H1 (cell line): ENCODE measurements around the gene CACNA1E. TPM values are rescaled to one million over a fixed set of nuclear protein-coding genes. Genes with fewer than 3 reads are reported as not detected.
"Not testable (repeated sequence)": the region's sequence is repeated elsewhere in the genome, so short reads cannot be mapped to it uniquely, and the experiment has no call there.

ENCODE experiments used
- CTCF ChIA-PET: fragments of 300-600 bp; sonication (Branson Sonifier 250); formaldehyde crosslinking; loops from one replicate; lab custom pipeline; 2021; ENCODE audit not compliant: partially characterized antibody; lab: Charles Lee
- POLR2A ChIA-PET: fragments of 300-600 bp; sonication (Branson Sonifier 250); formaldehyde crosslinking; loops from one replicate; lab custom pipeline; 2021; ENCODE audit warnings: inconsistent platforms; ENCODE audit not compliant: partially characterized antibody; lab: Charles Lee
- DNase-seq, 2 experiments: peaks; one replicate each; pipeline versions ENCODE4 v3.0.0 to v3.0.0-alpha.2; 2010 to 2022; ENCODE audit warnings: low spot score in 2 of 2, low read depth in 1 of 2, mixed read lengths in 1 of 2
- FAIRE-seq: peaks from 2 replicates; lab custom pipeline; 2011; peaks lifted over from hg19 to GRCh38; lab: Jason Lieb, UNC
- H2AFZ ChIP-seq: 2 replicates; pipeline ENCODE4 v1.8.1; 2012; ENCODE audit warnings: low read length, inconsistent platforms
- H2AK5ac ChIP-seq: 2 replicates; pipeline ENCODE4 v1.6.1; 2013; ENCODE audit warnings: low read depth, low read length
- H2BK120ac ChIP-seq: replicated peaks from 2 replicates; pipeline ENCODE3; 2013; ENCODE audit warnings: low read depth, low read length, inconsistent platforms
- H2BK12ac ChIP-seq: 2 replicates; pipeline ENCODE4 v1.6.1; 2013; ENCODE audit warnings: low read depth, low read length
- H2BK15ac ChIP-seq: 2 replicates; pipeline ENCODE4 v1.6.1; 2013; ENCODE audit warnings: low read length
- H2BK20ac ChIP-seq: 2 replicates; pipeline ENCODE4 v1.6.1; 2013; ENCODE audit warnings: low read length
- H2BK5ac ChIP-seq: 2 replicates; pipeline ENCODE4 v1.6.1; 2013; ENCODE audit warnings: low read depth, low read length
- H3K14ac ChIP-seq: 2 replicates; pipeline ENCODE4 v1.6.1; 2013; ENCODE audit warnings: inconsistent platforms; ENCODE audit not compliant: insufficient read length
- H3K18ac ChIP-seq: 2 replicates; pipeline ENCODE4 v1.6.1; 2013; ENCODE audit warnings: low read length; ENCODE audit errors: extremely low read depth
- H3K23ac ChIP-seq: 2 replicates; pipeline ENCODE4 v1.6.1; 2013; ENCODE audit warnings: inconsistent platforms; ENCODE audit not compliant: insufficient read length
- H3K23me2 ChIP-seq: 2 replicates; pipeline ENCODE4 v1.6.1; 2013; ENCODE audit warnings: low read depth, low read length
- H3K27ac ChIP-seq: 2 replicates; pipeline ENCODE4 v1.6.1; 2011; ENCODE audit warnings: low read depth, low read length, inconsistent platforms
- H3K27me3 ChIP-seq, 4 experiments: replicated peaks in 1 of 4; 1 replicate in 1 of 4; 2 replicates in 3 of 4; pipeline versions ENCODE4 v1.6.1 to v1.8.1; 2011 to 2013; ENCODE audit warnings: low read length in 3 of 4, mild to moderate bottlenecking in 3 of 4, inconsistent platforms in 2 of 4, mixed read lengths in 2 of 4, moderate library complexity in 1 of 4; ENCODE audit not compliant: control insufficient read depth in 3 of 4, insufficient read depth in 3 of 4; ENCODE audit errors: extremely low read depth in 1 of 4
- H3K36me3 ChIP-seq, 4 experiments: 2 replicates each; pipeline versions ENCODE4 v1.6.1 to v1.8.1; 2011 to 2013; ENCODE audit warnings: mild to moderate bottlenecking in 4 of 4, low read length in 3 of 4, moderate library complexity in 2 of 4, control low read depth in 1 of 4, inconsistent platforms in 1 of 4; ENCODE audit not compliant: insufficient read depth in 4 of 4, control insufficient read depth in 2 of 4
- H3K4ac ChIP-seq: replicated peaks from 2 replicates; pipeline ENCODE3; 2013; ENCODE audit warnings: low read length, low read depth, mixed read lengths, inconsistent platforms; ENCODE audit not compliant: insufficient read length
- H3K4me1 ChIP-seq, 4 experiments: replicated peaks in 1 of 4; 1 replicate in 1 of 4; 2 replicates in 3 of 4; pipeline versions ENCODE4 v1.6.1 to v1.8.1; 2011 to 2013; ENCODE audit warnings: low read length in 3 of 4, inconsistent platforms in 2 of 4, mixed read lengths in 1 of 4; ENCODE audit not compliant: insufficient read depth in 4 of 4, control insufficient read depth in 3 of 4
- H3K4me2 ChIP-seq, 2 experiments: 2 replicates each; pipeline versions ENCODE4 v1.6.1 to v1.8.1; 2011 to 2013; ENCODE audit warnings: low read depth in 2 of 2, low read length in 2 of 2, control low read depth in 1 of 2, inconsistent platforms in 1 of 2, mild to moderate bottlenecking in 1 of 2; ENCODE audit not compliant: insufficient read depth in 1 of 2
- H3K4me3 ChIP-seq, 4 experiments: fragments of 200-600, 300-600 bp in 1 of 4; sonication (generic), shearing (Covaris generic), sonication (Bioruptor Twin) in 1 of 4; 2 replicates each; pipeline versions ENCODE4 v1.5.1 to v1.8.1; 2011 to 2016; ENCODE audit warnings: low read length in 4 of 4, low read depth in 3 of 4, control low read depth in 2 of 4, inconsistent platforms in 2 of 4, mild to moderate bottlenecking in 2 of 4, mixed read lengths in 1 of 4, moderate library complexity in 1 of 4; ENCODE audit not compliant: insufficient read depth in 2 of 4; ENCODE audit errors: extremely low read depth in 1 of 4
- H3K56ac ChIP-seq: replicated peaks from 2 replicates; pipeline ENCODE3; 2013; ENCODE audit warnings: low read depth, mild to moderate bottlenecking, mixed read lengths, low read length, inconsistent platforms; ENCODE audit not compliant: insufficient read length
- H3K79me1 ChIP-seq: 2 replicates; pipeline ENCODE4 v1.6.1; 2013; ENCODE audit warnings: low read depth, low read length, control low read depth
- H3K79me2 ChIP-seq, 2 experiments: 2 replicates each; pipeline versions ENCODE4 v1.6.1 to v1.8.1; 2012 to 2013; ENCODE audit warnings: low read length in 2 of 2, mild to moderate bottlenecking in 2 of 2, inconsistent platforms in 1 of 2; ENCODE audit not compliant: insufficient read depth in 2 of 2, control insufficient read depth in 1 of 2
- H3K9ac ChIP-seq, 4 experiments: replicated peaks in 1 of 4; 1 replicate in 1 of 4; 2 replicates in 3 of 4; pipeline versions ENCODE4 v1.6.1 to v1.8.1; 2011 to 2013; ENCODE audit warnings: low read depth in 3 of 4, low read length in 3 of 4, control low read depth in 2 of 4, mild to moderate bottlenecking in 2 of 4, moderate library complexity in 2 of 4, inconsistent platforms in 1 of 4; ENCODE audit errors: extremely low read depth in 1 of 4
- H3K9me3 ChIP-seq, 2 experiments: 2 replicates each; pipeline versions ENCODE4 v1.6.1 to v1.8.1; 2012 to 2013; ENCODE audit warnings: mild to moderate bottlenecking in 2 of 2, moderate library complexity in 2 of 2, control low read depth in 1 of 2, inconsistent platforms in 1 of 2, low read depth in 1 of 2, low read length in 1 of 2, mixed read lengths in 1 of 2; ENCODE audit not compliant: insufficient read depth in 2 of 2
- H4K20me1 ChIP-seq, 2 experiments: replicated peaks in 1 of 2; 2 replicates each; pipeline versions ENCODE3 to v1.8.1; 2011 to 2013; ENCODE audit warnings: inconsistent platforms in 2 of 2, low read length in 2 of 2, mild to moderate bottlenecking in 1 of 2; ENCODE audit not compliant: insufficient read depth in 2 of 2, control insufficient read depth in 1 of 2
- H4K5ac ChIP-seq: 2 replicates; pipeline ENCODE4 v1.6.1; 2013; ENCODE audit warnings: low read length, low read depth, mixed read lengths, inconsistent platforms; ENCODE audit not compliant: insufficient read length
- H4K8ac ChIP-seq: 2 replicates; pipeline ENCODE4 v1.8.0; 2013; ENCODE audit warnings: mild to moderate bottlenecking, moderate library complexity, low read length, inconsistent platforms; ENCODE audit not compliant: insufficient read depth; ENCODE audit errors: extremely low read depth
- H4K91ac ChIP-seq: replicated peaks from 2 replicates; pipeline ENCODE3; 2013; ENCODE audit warnings: low read length, mixed read lengths, inconsistent platforms; ENCODE audit not compliant: insufficient read length
- WGBS, 2 experiments: shearing (Covaris generic) in 1 of 2; methylation state at CpG; one replicate each; pipeline versions ENCODE4 v1.1.6 to v1.1.7; 2013 to 2015; ENCODE audit warnings: low lambda C conversion rate in 2 of 2, mixed read lengths in 2 of 2, inconsistent platforms in 1 of 2, low coverage in 1 of 2, missing lambda C conversion rate in 1 of 2; ENCODE audit not compliant: insufficient replicate concordance in 2 of 2, insufficient coverage in 1 of 2, insufficient read length in 1 of 2; ENCODE audit errors: extremely low coverage in 1 of 2, missing lambda C conversion rate in 1 of 2; 5-methylcytosine and 5-hydroxymethylcytosine counted together
- polyA plus RNA-seq, 7 experiments: library from polyadenylated mRNA; depleted of rRNA in 3 of 7; stranded (reverse) in 5 of 7; unstranded in 2 of 7; fragments of >200 nt in 5 of 7; fragments of 200-250 nt in 2 of 7; gene quantifications; 1 replicate in 5 of 7; 2 replicates in 1 of 7; 4 replicates in 1 of 7; pipeline versions ENCODE4 v1.2.1 to v1.2.3, GENCODE V29; 2011 to 2013; ENCODE audit warnings: missing spikeins in 2 of 7, mixed read lengths in 2 of 7
- total RNA-seq: library from RNA; stranded (reverse); fragmentation: NEBNext Ultra II Directional; extraction: Animal tissue kit (Norgen Biotek cat#: 25700); gene quantifications from 2 replicates; pipeline ENCODE4 v1.2.1, GENCODE V29; 2021

The CACNA1E gene
- total and polyA plus RNA-seq, 2 of the 8 experiments (the other 6 are each of a cell fraction or from before 2014, with no cell fraction given): 0.98 to 1.3 TPM

DNA sequence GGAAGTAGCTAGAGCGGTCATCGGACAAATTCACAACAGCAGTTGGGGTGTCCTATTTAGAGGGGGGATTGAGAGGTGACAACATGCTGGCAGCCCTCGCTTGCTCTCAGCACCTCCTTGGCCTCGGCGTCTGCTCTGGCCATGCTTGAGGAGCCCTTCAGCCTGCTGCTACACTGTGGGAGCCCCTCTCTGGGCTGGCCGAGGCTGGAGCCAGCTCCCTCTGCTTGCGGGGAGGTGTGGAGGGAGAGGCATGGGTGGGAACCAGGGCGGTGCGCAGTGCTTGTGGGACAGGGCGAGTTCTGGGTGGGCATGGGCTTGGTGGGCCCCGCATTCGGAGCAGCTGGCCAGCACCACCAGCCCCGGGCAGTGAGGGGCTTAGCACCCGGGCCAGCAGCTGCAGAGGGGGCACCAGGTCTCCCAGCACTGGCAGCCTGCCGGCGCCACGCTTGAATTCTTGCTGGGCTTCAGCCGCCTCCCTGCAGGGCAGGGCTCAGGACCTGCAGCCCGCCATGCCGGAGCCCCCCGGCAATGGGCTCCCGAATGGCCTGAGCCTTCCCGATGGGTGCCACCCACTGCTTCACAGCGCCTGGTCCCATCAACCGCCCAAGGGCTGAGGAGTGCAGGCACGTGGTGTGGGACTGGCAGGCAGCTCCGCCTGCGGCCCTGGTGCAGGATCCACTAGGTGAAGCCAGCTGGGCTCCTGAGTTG is 349.0 kb downstream of the CACNA1E start:
- H3K27me3 ChIP-seq, H3K4ac ChIP-seq, H3K36me3 ChIP-seq, DNase-seq, H3K14ac ChIP-seq, H3K18ac ChIP-seq, H4K5ac ChIP-seq, FAIRE-seq, H3K4me2 ChIP-seq, H3K23me2 ChIP-seq, H3K79me2 ChIP-seq, H3K27ac ChIP-seq, H3K79me1 ChIP-seq, H3K56ac ChIP-seq, H2BK15ac ChIP-seq, H2AFZ ChIP-seq, H2BK5ac ChIP-seq, H3K4me1 ChIP-seq, H3K4me3 ChIP-seq, H2AK5ac ChIP-seq, POLR2A ChIA-PET, H2BK12ac ChIP-seq, H4K8ac ChIP-seq, H4K91ac ChIP-seq, H3K23ac ChIP-seq, H2BK120ac ChIP-seq, H4K20me1 ChIP-seq, H2BK20ac ChIP-seq, H3K9ac ChIP-seq: not testable (repeated sequence)
- H3K9me3 ChIP-seq: peaks cover 13 to 17% of the 10 kb centered on the region in 2 experiments
- WGBS, 2 experiments: 96% methylated on average over 25 of the region's 28 CpGs; no CpG with 5 or more reads in 1 of the 2 experiments
- CTCF ChIA-PET: interaction anchor here (1.7 kb wide), 1 partner anchor 11 kb away, joined by 6 read pairs; no protein-coding TSS in a partner anchor
